Activated CD8-positive, alpha-beta T cell treated with anti-CD3 and anti-CD28 coated beads for 36 hours (primary cell): ENCODE data around the gene LRP3. TPM values are rescaled to one million over a fixed set of nuclear protein-coding genes. Genes with fewer than 3 reads are reported as not detected.

Experiments
- ATAC-seq: fragments of 200-7000 bp; cut with Tn5 transposase; one replicate; pipeline ENCODE4 v1.10.0; 2021; ENCODE audit warnings: mild to moderate bottlenecking, moderate library complexity
- CTCF ChIA-PET: fragments of 350-600 bp; sonication (Branson Sonifier 250); formaldehyde crosslinking; loops from one replicate; lab custom pipeline; 2021; ENCODE audit warnings: antibody characterized with exemption; lab: Charles Lee
- POLR2A ChIA-PET: fragments of 350-600 bp; sonication (Branson Sonifier 250); formaldehyde crosslinking; loops from one replicate; lab custom pipeline; 2021; ENCODE audit warnings: antibody characterized with exemption; lab: Charles Lee
- DNase-seq: peaks from one replicate; pipeline ENCODE4 v3.0.0-alpha.2; 2020
- H3K27ac Mint-ChIP-seq: one replicate; pipeline ENCODE4 v1.8.0; 2021; ENCODE audit warnings: mild to moderate bottlenecking, mixed read lengths
- H3K27me3 Mint-ChIP-seq: one replicate; pipeline ENCODE4 v1.8.0; 2021; ENCODE audit warnings: mixed read lengths
- H3K36me3 Mint-ChIP-seq: one replicate; pipeline ENCODE4 v1.8.0; 2021; ENCODE audit warnings: low read depth, mixed read lengths
- H3K4me1 Mint-ChIP-seq: one replicate; pipeline ENCODE4 v1.8.0; 2021; ENCODE audit warnings: low read depth, mixed read lengths
- H3K4me3 Mint-ChIP-seq: one replicate; pipeline ENCODE4 v1.8.0; 2021; ENCODE audit warnings: mild to moderate bottlenecking, moderate library complexity, mixed read lengths
- H3K9me3 Mint-ChIP-seq: one replicate; pipeline ENCODE4 v1.8.0; 2021; ENCODE audit warnings: mixed read lengths
- intact Hi-C: fragments of 100-400 bp; cut with micrococcal nuclease; formaldehyde crosslinking; loops from one replicate; pipeline ENCODE4 v1.10.0; 2022
- total RNA-seq, 2 experiments: library from RNA; stranded (reverse); gene quantifications; one replicate each; pipeline ENCODE4 v1.2.3, GENCODE V29; 2021
- TF ChIP-seq, protein P1 (sequence below): fragments of 200-600 bp; IDR thresholded peaks from one replicate; pipeline ENCODE4 v1.8.0; 2022; ENCODE audit warnings: antibody characterized with exemption, mild to moderate bottlenecking

LRP3 gene
- total RNA-seq, 2 experiments from 2014 or later: 0.27 to 0.31 TPM

- DNase-seq (no peak), ATAC-seq (no peak)
- TF ChIP-seq, protein P1, sequence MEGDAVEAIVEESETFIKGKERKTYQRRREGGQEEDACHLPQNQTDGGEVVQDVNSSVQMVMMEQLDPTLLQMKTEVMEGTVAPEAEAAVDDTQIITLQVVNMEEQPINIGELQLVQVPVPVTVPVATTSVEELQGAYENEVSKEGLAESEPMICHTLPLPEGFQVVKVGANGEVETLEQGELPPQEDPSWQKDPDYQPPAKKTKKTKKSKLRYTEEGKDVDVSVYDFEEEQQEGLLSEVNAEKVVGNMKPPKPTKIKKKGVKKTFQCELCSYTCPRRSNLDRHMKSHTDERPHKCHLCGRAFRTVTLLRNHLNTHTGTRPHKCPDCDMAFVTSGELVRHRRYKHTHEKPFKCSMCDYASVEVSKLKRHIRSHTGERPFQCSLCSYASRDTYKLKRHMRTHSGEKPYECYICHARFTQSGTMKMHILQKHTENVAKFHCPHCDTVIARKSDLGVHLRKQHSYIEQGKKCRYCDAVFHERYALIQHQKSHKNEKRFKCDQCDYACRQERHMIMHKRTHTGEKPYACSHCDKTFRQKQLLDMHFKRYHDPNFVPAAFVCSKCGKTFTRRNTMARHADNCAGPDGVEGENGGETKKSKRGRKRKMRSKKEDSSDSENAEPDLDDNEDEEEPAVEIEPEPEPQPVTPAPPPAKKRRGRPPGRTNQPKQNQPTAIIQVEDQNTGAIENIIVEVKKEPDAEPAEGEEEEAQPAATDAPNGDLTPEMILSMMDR: no peak
- Mint-ChIP-seq H3K27me3 (peaks cover under 1% of the 10 kb centered on the region), H3K4me3 (no peak overlapping the region), H3K9me3 (no peaks in the 10 kb centered on the region), H3K4me1 (no peaks in the 10 kb centered on the region), H3K27ac (no peak overlapping the region), H3K36me3 (no peaks in the 10 kb centered on the region)
- CTCF ChIA-PET: no interaction called here
- POLR2A ChIA-PET: no interaction called here
- intact Hi-C loops: no loop called here
Observed at GRCh38 chr19:33251526-33252090, 57.5 kb downstream of the LRP3 start.

GRCh38 chr19:33252418-33252962, 58.4 kb downstream of the LRP3 start:
- DNase-seq: no peak
- CTCF ChIA-PET: no interaction called here
- Mint-ChIP-seq H3K4me3 (no peak overlapping the region), H3K9me3 (no peaks in the 10 kb centered on the region), H3K27ac (no peak overlapping the region), H3K36me3 (no peaks in the 10 kb centered on the region), H3K27me3 (peaks cover 2% of the 10 kb centered on the region), H3K4me1 (no peaks in the 10 kb centered on the region)
- no peak for ATAC-seq
- POLR2A ChIA-PET: no interaction called here
- intact Hi-C loops: no loop called here
- TF ChIP-seq, protein P1: no peak

- TF ChIP-seq, protein P1: no peak
- ChIA-PET CTCF (no interaction called here), POLR2A (no interaction called here)
- H3K9me3 Mint-ChIP-seq: peaks cover 3% of the 10 kb centered on the region
- no peak overlapping the region for H3K27ac Mint-ChIP-seq
- H3K4me3 Mint-ChIP-seq: no peak overlapping the region
- H3K4me1 Mint-ChIP-seq: no peaks in the 10 kb centered on the region
- DNase-seq: no peak
- peaks cover 2% of the 10 kb centered on the region for H3K27me3 Mint-ChIP-seq
- ATAC-seq: no peak
- intact Hi-C loops: no loop called here
- no peaks in the 10 kb centered on the region for H3K36me3 Mint-ChIP-seq
Observed at GRCh38 chr19:33252971-33253370, 58.8 kb downstream of the LRP3 start.

- DNase-seq: no peak
- intact Hi-C loops: no loop called here
- no peak for ATAC-seq
- ChIA-PET CTCF (interaction anchor here (1.5 kb wide), 1 partner anchor 152 kb away, joined by 3 read pairs; no protein-coding TSS in a partner anchor), POLR2A (interaction anchor here (0.8 kb wide), 1 partner anchor 87 kb away, joined by 3 read pairs; no protein-coding TSS in a partner anchor)
- no peaks in the 10 kb centered on the region for H3K36me3 Mint-ChIP-seq
- TF ChIP-seq, protein P1: no peak
- peaks cover 2% of the 10 kb centered on the region for H3K27me3 Mint-ChIP-seq
- no peak overlapping the region for H3K27ac Mint-ChIP-seq
- H3K9me3 Mint-ChIP-seq: peaks cover 4% of the 10 kb centered on the region
- no peak overlapping the region for H3K4me3 Mint-ChIP-seq
- H3K4me1 Mint-ChIP-seq: no peaks in the 10 kb centered on the region
Observed at GRCh38 chr19:33254245-33254824, 60.2 kb downstream of the LRP3 start.

GRCh38 chr19:33255781-33256180, 61.7 kb downstream of the LRP3 start:
- TF ChIP-seq, protein P1: no peak
- DNase-seq (no peak), ATAC-seq (no peak)
- Mint-ChIP-seq H3K27me3 (peaks cover 8% of the 10 kb centered on the region), H3K36me3 (no peaks in the 10 kb centered on the region), H3K9me3 (peaks cover 4% of the 10 kb centered on the region), H3K4me3 (no peak overlapping the region), H3K4me1 (peaks cover 3% of the 10 kb centered on the region), H3K27ac (no peak overlapping the region)
- ChIA-PET CTCF (no interaction called here), POLR2A (interaction anchor here (2.0 kb wide), 1 partner anchor 13 kb away, joined by 4 read pairs; no protein-coding TSS in a partner anchor)
- intact Hi-C loops: no loop called here
